Bone marrow (tissue), 2 donors: ENCODE results near the gene PAGE5.

Source experiments
- DNase-seq, 2 donors: peaks; one replicate each; lab custom pipeline; 2025; lab: John Stamatoyannopoulos, UW

The PAGE5 gene, protein sequence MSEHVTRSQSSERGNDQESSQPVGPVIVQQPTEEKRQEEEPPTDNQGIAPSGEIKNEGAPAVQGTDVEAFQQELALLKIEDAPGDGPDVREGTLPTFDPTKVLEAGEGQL

DNA sequence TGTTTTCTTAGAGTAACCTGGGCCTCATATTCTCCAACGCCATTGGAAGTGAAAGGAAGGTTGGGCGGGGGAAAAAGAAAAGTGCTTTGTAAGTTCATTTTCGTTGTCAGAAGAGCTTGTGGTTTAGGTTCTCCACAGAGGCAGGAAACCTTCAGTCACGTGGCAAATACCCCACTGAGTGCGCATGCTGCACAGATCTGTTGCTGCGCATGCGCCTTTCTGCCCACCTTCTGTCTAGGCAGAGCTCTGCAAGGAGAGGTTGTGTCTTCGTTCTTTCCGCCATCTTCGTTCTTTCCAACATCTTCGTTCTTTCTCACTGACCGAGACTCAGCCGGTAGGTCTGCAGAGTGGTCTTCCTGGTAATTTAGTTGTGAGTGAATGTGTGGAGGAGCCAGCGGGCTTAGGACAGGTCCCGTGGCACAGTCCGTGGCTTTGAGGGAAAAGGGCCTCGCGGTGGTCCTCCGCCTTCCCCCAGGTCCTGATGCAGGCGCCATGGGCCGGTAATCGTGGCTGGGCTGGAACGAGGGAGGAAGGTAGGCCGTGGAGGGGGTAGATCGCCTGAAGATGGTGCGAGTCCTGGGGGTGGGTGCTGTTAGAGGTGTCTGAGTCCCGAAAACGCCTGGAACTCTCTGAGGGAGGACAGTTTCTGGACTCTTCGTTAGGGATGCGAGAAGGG, at the start of gene PAGE5:
PAGE5 (plus strand) TSS at position 228 of the 676 bp plus-strand sequence. CDS start 1,037 bp downstream, outside the sequence.
- DNase-seq, result no peak

DNA sequence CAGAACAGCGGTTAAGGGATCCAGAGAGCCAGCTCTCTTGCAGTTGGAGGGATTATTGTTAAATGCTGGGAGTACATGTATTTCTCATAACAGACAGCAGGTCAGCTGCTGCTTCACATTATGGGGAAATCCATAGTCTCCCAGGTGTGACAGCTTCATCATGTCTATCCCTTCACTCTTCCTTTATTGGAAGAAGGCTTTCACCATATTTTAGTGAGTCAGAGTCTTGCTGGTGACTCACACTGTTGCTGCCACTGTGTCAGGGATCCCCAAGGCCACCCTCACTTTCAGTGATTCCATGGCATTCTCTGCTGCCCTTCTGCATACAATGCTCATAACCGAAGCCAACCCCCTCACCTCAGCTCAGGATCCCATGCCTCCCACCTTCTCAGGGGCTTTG, 32.9 kb upstream of the PAGE5 start:
- DNase-seq, result no peak

DNA sequence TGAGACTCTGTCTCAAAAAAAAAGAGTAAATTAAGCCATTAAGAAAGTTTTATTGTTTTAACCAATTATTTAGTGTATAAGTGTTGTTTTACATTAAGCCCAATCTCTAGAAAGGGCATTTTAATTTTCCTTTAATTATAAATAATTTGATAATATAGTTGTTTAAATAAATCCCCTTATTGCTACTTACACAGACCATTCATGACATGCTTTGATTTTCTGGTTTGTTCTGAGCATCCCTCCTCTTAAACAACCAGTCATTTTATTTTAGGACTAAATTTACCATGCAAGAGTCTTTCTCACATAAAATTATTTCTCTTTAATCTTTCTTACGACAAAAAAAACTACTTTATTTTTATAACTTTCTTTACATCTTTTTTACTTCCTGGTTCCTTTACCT, 23.5 kb upstream of the PAGE5 start:
- no peak for DNase-seq

DNA sequence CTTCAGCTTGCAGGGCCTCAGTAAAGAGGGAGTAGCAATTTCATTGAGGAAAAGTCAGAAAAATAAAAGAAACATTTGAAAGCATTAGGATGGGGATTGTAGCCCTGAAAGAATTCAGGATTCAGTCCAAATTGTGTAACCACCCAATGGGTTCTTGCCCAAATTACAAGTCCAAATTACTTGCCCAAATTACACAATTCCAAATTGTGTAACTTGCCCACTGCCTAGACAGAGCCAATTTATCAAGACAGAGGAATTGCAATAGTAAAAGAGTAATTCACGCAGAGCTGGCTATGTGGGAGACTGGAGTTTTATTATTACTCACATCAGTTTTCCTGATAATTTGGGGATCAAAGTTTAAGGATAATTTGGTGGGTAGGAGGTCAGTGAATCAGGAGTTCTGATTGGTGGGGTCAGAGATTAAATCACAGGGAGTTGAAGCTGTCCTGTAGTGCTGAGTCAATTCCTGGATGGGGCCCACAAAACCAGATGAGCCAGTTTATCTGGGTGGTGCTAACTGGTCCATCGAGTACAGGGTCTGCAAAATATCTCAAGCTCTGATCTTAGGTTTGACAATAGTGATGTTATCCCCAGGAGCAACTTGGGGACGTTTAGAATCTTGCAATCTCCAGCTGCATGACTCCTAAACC, 18.1 kb upstream of the PAGE5 start:
- no peak for DNase-seq

DNA sequence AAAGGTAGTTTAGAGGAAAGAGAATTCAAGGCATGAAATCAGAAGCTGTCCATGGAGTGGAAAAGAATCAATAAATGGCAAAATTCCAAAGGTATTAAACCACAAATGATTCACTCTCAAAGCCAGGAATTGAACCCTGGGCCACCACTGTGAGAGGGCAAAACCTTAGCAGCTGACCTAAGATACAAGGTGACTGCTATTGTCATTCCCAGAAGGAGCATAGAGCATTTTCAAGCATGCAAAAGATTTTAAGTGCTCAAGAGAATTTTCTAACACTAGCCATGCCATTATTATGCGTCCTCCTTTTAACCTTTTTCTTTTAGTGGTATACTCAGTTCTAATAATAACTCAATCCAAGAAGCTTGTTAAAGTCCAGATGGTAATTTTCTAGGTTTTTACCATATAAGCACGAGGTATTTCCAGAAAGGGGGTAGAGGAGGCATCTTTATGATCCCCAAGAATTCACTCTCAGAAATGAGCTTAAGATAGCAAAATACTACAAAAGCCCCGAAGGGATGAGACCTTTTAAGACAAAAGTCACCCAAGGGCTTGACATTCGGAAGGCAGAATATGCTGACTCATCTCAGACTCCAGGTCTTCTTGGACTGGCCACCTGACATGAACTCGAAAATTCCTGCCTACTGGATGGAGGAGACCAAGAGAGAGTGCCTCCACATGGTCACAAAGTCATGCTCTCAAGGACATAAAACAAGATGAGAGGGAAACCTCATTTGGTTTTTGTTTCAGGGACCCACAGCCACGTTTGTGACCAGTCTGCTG, 13.8 kb upstream of the PAGE5 start:
- DNase-seq, result no peak

DNA sequence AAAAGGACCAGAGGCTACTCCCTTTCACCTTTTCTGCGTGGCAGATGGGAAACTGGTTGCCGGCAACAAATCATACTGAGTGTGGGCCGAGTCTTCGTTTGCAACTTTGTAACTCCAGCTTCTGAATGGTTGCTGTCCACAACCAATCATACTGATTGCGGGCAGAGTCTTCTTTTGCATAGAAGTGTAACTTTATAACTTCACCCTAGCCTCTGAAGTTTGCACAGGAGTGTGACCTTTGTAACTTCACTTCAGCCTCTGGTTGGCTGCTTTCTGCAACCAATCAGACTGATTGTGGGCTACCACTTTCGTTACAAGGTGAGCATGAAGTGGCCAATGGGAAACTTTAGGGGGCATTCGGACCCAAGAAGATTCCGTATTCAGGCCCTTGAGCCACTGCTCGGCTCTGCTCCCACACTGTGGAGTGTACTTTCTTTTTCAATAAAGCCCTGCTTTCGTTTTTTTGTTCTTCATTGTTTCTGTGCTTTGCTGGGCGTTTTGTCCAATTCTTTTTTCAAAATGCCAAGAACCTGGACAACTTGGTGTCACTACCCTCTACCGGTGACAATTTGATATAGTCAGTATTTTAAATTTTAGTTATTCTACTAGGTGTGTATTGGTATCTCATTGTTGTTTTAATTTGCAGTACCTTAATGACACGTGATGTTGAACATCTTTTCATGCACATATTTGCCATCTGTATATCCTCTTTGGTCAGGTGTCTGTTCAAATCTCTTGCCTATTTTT, 9.0 kb upstream of the PAGE5 start:
- no peak for DNase-seq

DNA sequence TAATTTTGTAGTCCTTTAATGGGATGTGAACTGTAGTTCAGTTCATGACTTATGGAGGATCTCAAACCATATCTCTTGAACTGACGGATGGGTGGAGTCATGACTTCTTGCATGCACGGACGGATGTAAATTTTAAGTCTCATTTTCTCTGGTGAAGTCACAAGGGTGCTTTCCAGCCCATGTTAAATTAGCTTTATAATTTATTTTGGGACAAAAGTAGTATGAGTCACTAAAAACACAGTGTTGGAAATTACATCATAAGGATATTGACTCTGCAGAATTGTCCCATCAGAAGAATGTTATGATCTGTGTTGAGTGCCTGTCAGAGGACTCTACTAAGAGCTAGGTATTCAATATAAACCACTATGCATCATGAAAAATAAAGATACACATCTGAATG, 6.8 kb upstream of the PAGE5 start:
- no peak for DNase-seq

DNA sequence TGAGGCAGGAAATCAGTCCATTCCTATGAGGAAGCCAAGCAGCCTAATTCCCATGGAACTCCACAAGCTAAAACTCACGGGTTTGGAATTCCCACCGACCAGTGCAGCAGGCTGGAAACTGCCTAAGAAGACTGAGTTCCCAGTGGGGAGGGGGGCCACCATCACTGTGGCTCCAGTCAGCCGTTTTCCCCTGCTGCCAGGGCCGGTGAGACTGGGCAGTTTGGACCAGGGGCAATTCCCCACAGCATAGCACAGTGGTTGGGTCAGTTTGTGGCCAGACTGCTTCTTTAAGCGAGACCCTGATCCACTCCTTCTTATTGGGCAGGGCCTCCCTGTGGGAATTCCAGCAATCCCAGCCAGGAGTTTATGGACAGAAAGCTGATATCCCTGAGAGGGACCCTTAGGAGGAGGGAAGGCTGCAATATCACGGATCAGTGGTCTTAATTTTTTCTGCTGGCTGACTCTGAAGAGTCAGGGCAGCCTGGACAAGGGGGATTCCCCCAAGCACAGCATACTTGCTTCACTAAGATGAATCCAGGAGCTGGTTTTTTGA, 20.7 kb downstream of the PAGE5 start:
- DNase-seq, result no peak

DNA sequence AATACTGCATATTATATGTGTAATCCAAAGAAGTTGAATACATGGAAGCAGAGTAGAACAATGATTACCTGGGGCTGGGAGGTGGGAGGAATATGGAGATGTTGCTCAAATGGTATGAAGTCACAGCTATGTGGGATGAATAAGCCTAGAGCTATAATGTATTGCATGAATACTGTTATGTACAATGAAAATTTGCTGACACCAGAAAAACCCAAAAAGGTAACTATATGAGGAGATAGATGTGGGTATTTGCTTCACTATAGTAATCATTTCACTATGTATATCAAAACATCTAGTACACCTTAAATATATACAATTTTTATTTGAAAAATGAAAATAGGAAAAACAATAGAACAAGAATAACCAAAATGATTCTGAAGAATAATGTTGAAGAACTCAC, 33.4 kb downstream of the PAGE5 start:
- DNase-seq, result no peak

DNA sequence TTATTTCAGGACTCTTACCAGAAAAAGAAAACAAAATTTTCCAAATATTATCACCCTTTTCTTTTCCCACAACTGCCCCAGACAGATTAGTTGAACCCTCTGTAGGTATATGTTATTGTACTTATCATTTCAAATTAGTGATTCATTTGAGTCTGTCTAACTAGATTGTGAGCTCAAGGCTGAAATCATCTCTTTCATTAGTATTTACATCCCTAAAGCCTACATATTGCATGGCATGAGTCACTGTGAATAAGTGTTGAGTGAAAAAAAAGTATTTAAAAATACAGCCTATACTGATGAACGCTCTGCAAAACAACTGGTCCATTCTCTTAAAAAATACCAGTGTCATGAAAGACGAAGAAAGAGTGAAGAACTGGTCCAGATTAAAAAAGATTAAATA, 40.7 kb downstream of the PAGE5 start:
- DNase-seq, result no peak

DNA sequence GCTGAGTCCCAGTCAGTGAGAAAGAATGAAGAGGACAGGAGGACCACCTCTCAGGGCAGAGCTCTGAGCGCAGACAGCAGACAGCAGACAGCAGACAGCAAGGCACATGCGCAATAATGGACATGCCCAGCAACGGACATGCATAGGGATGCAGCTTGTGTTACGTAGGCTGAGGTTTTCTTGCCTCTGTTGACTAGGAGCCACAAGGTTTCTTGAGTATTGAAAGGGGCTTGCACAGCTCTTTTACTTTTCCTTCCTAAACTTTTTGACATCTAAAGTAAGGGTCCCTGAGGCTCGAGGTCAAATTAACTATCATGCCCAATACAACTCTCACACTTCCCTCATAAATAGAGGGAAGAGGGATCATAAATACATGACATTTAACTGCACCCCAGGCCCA, 44.7 kb downstream of the PAGE5 start, which contains the start of gene PAGE3:
PAGE3 (minus strand) TSS at position 101 of the 400 bp plus-strand sequence. CDS start 1,013 bp downstream, outside the sequence.
- DNase-seq, result no peak
